NCI-H1694 treated with DMSO at 0.1 percent for 48 hours (cell line): ENCODE measurements around the gene RASL10A.
"Not testable (repeated sequence)": the region's sequence is repeated elsewhere in the genome, so short reads cannot be mapped to it uniquely, and the experiment has no call there.

ENCODE experiments used
- DNase-seq: peaks from one replicate; lab custom pipeline; 2025; lab: John Stamatoyannopoulos, UW

Gene RASL10A, protein sequence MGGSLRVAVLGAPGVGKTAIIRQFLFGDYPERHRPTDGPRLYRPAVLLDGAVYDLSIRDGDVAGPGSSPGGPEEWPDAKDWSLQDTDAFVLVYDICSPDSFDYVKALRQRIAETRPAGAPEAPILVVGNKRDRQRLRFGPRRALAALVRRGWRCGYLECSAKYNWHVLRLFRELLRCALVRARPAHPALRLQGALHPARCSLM

DNA sequence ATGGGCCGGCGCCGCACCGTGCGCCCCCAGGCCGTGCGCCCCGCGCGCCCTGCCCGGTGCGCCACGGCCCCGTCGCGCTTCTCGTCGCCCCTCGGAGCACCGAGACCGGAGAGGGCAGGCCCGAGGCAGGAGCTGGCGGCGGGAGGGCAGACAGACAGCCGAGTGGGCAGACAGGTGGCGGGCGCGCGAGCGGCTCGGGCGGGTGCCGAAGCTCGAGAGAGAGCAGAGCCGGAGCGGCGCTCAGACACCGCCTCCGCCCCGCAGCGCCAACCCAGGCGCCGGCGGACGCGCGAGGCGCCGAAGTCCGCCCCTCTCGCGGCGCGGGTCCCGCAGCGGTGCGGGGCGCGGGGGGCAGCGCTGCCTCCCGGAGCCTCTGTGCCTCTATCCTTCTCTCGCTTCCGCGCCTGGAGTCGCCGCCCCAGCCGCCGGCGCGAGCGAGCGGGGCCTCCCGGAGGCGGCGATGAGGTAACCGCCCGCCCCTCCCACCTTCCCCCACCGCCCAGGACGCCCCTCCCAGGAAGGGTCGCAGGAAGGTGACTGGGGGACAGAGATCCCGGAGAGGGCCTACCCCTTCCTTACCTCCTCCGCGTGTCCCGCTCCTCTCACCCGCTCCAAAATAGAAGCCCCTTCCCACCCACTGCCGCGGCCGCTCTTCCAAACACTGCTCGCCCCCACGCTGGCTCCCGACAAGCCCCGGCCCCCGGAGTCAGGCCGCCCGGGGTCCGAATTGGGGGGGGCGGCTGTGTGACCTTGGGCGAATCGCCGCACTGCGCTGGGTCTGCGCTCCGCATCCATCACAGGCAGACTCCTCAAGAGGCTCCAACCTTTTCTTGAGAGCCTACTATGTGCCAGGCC is at the start of gene RASL10A:
Gene RASL10A, minus strand, starts transcription at position 412 of the 855 bp plus-strand sequence. CDS start 451 bp downstream, outside the sequence.
- no peak for DNase-seq

DNA sequence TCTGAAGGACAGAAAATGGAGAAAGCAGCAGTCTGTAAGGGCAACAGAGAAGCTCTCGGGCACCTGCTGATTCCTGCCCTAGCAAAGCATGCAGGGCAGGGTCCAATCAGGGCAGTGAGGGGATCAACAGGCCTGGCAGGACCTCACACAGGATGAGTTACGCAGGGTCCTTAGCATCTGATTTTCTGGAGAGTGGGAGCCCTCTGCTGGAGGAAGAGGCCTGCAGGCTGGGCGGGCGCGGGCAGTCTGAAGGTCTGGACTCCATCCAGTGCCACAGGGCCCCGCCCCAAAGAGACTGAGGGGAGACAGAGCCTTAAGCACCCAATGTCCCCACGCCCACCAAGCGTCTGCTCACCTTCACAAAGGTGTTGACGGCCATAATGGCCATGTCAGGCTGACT is 44.0 kb upstream of the RASL10A start:
- peak; percentile 38 for DNase-seq

DNA sequence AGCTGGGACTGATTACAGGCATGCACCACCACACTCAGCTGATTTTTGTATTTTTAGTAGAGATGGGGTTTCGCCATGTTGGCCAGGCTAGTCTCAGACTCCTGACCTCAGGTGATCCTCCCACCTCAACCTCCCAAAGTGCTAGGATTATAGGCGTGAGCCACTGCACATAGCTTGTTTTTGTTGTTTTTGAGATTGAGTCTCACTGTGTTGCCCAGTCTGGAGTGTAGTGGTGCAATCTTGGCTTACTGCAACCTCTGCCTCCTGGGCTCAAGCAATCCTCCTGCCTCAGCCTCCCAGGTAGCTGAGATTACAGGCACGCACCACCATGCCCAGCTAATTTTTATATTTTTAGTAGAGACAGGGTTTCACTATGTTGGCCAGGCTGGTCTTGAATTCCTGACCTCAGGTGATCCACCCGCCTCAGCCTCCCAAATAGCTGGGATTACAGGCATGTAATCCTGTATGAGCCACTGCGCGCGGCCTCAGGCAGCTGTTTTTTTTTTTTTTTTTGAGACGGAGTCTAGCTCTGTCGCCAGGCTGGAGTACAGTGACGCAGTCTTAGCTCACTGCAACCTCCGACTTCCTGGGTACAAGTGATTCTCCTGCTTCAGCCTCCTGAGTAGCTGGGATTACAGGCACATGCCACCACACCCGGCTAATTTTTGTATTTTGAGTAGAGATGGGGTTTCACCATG is 41.8 kb upstream of the RASL10A start:
- not testable (repeated sequence) for DNase-seq

DNA sequence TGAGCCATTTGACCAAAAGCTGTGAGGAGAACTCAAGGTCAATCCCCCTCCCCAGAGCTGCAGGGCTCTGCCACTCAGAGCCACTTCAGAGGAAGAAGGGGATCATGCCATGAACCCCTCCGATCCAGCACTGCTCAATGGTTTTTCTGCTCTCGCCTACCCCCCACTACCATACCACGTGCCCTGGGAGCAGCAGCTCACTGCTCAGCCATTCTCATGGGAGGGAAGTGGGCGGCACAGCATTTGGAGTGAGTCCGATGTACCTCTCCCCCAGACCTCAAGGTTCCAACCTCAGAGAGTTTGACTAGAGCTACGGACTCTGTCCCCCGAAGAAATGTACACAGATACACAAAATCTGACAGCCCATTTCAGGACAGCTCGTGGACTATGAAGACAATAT is 38.4 kb upstream of the RASL10A start:
- DNase-seq, result no peak

DNA sequence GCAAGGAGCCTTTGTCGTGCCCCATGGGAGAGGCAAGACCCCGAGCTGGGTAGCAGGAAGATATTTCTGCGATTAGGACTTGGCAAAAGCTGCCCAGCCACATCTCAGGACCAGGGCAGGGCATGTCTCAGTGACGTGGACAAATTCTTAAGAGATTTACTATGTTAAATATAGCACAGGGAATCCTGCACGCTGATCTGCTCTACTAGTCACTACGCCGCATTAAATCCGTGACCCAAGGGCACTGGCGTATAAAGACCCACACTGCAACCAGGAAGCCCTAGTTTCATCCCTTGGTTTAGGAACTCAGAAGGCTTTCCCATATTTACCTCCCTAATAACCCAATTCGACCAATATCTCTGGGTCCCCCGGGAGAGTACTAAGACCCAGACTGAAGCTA is 37.8 kb upstream of the RASL10A start:
- no peak for DNase-seq

DNA sequence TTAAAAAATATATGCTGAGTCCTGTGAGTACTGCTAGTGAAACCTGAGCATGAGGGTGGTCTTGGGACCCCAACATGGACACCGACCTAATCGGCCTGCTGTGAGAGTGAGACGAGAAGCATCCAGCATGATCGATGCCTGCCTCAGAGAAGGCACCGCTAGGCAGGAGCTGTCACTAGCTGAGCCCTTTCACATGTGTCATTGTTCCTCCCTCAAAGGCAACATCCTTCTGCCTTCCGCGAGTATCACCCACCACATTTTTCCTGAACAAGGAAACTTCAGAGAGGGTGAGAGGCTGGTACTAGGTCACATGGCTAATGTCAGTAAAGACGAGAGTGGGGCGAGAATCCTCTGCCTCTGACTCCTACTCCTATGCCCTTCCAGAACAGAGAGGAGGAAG is 37.3 kb upstream of the RASL10A start:
- DNase-seq, result no peak

DNA sequence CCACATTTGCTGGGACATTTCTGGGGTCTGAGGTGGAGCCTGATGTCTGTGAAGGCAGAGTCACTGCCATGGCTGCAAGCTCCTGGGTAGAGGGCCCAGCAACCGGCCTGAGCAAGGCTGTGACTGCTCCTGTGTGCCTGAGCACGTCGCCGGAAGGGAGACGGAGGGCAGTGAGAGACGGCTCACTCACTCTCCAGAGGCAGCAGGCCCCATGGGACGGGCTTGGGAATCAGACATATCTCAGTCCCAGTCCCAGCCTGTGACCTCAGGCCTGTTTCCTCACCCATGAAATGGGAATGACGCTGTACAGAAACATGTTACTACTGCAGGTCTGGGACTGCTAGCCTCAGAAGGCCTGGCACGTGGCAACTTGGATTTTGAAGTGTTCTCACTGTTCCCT is 36.4 kb upstream of the RASL10A start:
- DNase-seq, result no peak

DNA sequence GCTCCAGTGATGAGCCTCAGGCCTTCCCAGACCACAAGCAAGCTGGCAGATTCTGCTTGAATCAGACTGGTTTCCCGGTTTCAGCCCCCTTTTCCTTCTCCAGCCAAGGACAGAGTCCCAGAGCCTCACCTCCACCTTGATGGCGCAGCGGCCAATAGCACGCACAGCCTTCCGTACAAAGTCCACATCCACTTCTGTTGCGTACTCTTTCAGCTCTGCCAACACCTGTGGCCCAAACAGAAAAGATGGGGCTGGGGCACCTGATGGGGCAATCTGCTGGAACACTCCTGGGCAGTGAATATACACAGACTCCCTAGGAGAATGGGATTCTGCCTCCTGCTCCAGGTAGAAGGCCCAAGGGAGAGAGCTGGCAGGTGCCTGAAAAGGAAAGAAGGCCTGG is 35.5 kb upstream of the RASL10A start:
- no peak for DNase-seq

DNA sequence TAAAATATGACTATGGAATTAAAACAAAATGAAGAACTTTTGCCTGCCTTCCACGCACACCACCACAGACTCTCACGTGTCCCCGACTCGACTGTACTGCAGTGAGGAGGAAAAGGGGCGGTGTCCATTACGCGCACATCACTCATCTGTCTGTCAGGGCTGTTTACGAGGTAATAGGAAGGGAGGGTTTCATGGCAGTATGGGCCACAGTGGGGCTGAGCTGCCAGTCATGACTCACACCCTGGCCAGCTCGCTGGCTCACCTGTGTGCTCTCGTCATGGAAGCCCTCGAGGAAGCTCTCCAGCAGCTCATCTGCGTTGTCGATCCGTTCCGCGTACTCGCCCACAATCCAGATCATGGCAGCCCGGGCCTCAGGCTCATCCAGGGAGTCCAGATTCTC is 33.5 kb upstream of the RASL10A start:
- DNase-seq, result no peak

DNA sequence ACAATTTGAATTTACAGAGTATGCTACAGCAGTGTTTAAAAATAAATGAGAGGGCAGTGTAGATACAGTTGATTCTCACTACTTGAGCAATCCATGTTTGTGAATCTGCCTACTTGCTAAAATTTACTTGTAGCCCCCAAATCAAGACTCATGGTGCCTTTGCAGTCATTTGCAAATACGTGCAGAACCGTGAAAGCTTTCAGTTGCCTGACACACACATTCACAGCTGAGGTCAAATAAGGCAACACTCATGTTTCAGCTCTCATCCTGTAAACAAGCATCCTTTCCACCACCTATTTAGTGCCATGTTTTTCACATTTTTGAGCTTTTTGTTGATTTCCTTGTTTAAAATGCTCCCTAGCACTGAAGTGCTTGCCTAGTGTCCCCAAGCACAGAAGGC is 32.5 kb upstream of the RASL10A start:
- peak; percentile 19 for DNase-seq

DNA sequence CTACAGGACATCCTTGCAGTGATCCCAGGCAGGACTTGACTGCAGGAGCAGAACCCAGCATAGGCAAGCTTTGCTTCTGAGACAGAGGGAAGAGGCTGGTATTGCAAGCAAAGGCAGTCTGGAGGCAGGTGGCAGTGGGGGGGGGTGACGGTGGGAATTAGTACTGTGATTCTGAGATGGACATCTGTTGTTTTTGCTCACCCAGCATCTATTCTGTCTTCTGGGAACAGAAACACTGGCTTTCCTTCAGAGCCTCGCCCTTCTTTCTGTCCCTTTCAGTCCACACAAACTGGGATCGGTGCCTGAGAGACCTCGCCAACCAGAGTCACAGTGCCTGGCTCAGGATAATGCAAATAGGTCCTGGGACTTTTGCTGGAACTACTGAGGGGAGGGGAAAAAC is 31.2 kb upstream of the RASL10A start:
- peak; percentile 95 for DNase-seq

DNA sequence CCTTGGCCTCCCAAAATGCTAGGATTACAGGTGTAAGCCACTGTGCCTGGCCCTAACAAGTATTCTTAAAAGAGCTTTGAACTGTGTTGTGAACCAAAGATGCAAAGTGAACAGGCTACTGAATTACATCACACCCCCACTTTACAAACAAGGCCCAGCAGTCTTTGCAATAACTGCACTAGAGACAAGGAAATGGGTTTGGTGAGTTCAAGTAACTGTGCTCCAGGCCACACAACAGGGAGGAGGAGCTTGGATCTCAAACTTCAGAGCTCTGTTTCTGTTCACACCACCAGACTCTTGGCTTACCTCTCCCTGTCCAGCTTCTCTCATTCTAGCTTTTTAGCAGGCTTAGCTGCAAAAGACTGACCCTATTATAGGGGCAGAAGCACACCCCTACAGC is 30.4 kb upstream of the RASL10A start:
- DNase-seq, result no peak

DNA sequence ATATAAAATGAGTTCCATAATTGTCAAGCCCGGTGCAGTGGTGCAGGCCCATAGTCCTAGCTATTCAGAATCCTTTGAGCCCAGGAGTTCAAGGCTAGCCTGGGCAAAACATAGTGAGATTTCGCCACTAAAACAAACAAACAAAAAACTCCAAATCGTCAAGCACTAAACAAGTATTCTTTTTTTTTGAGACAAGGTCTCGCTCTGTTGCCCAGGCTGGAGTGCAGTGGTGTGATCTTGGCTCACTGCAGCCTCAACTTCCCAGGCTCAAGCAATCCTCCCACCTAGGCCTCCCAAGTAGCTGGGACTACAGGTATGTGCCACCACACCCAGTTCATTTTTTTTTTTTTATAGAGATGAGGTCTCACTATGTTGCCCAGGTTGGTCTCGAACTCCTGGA is 29.4 kb upstream of the RASL10A start:
- DNase-seq, result not testable (repeated sequence)

DNA sequence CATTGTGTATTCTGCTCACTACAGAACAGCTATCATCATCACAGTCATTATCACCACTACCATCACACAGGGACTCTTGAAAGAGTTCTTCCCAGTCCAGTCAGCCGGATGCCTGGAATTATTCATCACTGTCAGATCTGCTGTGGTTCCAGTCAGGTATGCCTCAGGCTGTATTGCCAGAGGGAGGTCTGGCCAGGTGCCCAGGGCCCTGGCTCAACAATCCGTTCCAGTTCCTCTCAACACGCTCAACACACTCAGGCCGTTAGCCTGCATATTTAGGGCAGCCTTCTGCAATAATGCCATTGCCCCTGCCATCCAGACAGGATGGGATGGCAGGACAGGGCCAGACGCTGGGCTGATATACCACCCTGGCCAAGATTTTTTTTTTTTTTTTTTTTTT is 28.6 kb upstream of the RASL10A start:
- DNase-seq, result peak; percentile 64

DNA sequence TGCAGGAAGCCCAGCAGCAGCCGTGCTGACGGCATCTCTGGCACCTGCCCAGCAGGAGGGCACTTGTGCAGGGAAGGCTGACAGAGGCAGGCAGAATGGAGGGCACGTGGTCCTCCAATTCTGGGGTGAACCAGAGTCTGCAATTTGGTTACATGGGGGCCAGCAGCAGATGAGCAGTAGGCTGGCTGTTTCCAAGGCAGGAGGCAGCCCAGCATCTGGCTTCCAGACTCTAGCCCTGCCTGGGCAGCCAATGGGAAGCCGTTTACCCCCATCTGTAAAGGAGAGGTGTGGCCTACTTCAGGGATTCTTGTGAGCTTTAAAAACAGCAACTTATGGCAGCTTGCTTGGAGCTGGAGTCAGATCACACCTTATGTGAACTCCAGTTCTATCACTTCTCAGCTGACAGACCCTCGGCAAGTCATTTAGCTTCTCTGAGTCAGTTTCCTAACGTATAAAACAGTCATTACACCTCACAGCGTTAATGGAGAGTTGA is 27.9 kb upstream of the RASL10A start:
- peak; percentile 94 for DNase-seq

DNA sequence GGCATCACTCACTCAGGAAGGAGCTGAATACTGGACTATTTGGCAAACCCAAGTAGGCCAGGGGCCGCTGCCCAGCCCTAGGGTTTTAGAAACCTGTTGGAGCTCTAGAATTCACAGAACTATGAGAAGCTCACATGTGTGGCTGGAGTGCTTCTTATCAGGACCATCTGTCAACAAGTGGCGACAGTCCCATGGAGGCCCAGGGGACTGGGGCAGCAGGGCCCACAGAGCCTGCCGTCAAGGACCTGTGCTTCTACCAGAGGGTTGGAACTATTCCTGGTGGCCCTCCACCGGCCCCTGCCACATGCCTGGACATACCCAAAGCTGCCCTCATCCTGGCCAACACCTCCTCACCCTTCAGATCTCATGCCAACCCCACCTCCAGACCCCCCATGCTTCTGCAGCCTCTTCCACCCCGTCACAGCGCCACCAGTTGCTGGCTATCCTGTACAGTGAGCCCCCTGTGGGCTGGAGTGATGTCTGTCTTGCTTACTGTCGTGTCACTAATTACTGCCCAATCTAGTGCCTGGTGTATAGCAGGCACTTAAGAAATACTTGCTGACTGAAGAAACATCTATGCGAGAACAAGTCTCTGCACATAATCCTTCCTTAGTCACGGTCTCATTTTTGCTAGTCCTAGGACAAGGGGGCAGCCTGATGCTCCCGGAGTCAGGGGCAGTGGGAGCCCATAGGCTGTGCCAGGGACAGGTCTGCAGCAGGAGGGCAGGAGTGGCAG is 27.2 kb upstream of the RASL10A start:
- DNase-seq, result peak; percentile 48

DNA sequence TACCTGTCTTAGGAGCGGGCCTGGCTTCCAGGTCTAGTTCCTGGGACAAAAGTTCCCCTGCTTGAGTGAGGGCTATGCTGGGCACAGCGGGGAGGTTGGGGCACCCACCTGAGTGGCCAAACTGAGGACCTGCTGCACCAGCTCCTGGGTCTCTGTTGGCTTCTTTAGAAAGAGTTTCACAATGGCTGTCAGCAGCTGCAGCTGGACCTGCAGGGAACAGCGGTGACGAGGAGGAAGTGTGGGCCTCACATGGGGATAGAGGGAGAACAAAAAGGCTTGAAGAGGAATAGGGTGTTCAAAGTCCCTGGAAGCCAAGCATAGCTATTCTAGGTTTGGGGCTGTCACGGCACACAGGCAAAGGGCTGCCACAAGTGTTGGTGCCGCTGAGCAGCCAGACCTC is 26.7 kb upstream of the RASL10A start:
- DNase-seq, result no peak

DNA sequence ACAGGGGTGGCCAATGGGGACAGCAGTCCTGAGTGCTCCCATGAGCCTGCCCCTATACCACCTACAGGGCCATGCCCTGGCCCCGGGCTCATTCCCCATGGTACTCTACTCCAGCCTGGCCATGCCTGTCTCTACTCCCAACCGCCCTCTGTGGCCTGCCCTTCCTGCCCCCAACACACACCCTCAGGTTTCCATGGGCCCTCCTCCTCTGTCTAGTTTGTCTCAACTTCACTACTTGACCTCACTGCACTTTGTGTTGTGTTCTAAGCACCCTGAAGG is 26.3 kb upstream of the RASL10A start:
- no peak for DNase-seq

DNA sequence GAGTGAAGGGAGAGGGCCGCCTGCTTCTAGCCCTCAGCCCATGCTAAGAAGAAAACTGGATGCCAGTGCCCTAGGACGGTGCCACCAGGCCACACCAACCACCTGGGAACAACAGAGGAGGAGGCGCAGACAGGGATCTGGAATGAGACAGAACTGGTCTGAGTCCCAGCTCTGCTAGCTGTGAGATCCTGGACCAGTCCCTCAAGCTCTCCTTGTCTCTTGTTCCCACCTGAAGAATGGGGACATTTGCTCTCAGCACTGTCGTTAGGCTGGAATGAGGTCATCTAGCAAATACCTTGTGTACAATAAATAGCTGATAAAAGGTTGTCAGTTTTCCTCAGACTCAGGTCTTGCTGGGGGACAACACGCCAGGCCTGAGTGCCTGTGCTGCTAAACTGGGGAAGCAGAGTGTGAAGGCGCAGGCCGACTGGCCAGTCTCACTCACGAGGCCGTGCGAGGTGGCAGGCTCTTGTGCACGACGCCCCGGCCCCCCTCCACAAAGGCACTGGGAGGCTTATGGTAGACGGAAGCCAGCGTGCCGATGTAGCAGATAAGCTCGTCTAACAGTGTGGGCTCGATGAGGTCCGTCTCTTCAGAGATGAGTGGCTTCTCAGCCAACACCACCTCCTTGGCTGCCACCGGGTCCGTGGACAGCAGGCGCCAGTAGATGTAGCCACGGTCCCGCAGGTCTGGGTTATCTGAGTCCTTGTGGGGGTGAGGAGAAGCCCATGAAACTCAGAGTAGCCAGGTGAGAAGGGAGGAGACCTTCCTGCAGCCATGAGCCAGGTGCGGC is 25.8 kb upstream of the RASL10A start:
- no peak for DNase-seq

DNA sequence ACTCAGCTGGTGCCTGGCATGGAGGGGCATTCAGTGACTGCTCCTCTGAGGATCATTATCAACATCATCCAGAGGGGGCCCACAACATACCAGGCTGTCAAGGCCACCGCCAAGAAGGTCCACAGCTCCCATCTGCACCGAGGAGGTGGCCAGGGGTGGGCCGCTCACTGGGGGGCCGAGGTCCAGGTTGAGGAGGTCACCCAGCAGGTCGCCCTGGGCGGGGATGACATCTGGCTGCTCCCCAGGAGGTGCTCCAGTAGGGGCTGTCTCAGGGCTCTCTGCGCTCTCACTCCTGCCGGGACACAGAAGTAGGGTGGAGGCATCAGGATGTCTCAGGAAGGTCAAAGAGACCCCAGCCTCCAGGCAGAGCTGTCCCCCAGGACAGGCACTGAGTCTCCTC is 25.1 kb upstream of the RASL10A start:
- no peak for DNase-seq

DNA sequence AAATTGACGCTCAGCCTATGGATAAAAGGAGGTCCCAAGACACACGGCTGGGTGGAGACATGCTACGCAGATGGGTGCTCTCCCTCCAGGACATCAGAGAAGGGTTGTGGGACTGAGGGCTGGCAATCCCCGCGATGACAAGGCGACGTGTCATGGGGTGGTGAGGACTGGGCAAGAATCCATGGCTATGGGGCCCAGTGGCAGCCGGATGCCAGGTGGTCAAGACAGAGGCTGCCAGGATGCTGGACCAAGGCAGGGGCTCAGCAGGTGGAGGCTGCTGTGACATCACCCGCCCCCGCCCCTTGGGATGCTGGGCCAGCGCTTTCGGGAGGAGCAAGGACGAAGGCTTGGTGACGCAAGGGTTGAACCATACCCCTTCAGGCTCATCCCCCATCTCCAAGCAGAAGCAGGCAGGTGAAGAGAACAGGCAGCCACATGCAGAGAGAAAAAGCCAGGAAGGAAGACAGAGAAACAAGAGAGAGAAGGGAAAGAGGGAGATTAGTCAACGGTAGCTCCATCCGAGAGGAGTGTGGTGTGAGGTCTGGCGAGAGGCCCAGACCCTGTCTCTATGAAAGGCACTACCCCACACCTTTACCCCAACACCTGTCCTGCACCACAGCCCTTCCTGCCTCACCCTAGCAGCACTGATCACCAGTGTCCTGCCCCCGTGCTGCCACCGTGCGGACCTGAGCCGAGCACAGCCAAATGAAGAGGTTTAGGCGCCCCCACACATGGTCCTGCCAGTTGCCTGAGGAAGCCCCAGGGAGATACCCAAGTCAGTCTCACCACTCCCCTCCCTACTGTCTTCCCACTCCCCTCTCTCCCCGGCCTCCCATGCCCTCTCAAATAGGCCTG is 24.1 kb upstream of the RASL10A start:
- no peak for DNase-seq
